ENCODE results near the gene CERS6.

The CERS6 gene, protein sequence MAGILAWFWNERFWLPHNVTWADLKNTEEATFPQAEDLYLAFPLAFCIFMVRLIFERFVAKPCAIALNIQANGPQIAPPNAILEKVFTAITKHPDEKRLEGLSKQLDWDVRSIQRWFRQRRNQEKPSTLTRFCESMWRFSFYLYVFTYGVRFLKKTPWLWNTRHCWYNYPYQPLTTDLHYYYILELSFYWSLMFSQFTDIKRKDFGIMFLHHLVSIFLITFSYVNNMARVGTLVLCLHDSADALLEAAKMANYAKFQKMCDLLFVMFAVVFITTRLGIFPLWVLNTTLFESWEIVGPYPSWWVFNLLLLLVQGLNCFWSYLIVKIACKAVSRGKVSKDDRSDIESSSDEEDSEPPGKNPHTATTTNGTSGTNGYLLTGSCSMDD

DNA sequence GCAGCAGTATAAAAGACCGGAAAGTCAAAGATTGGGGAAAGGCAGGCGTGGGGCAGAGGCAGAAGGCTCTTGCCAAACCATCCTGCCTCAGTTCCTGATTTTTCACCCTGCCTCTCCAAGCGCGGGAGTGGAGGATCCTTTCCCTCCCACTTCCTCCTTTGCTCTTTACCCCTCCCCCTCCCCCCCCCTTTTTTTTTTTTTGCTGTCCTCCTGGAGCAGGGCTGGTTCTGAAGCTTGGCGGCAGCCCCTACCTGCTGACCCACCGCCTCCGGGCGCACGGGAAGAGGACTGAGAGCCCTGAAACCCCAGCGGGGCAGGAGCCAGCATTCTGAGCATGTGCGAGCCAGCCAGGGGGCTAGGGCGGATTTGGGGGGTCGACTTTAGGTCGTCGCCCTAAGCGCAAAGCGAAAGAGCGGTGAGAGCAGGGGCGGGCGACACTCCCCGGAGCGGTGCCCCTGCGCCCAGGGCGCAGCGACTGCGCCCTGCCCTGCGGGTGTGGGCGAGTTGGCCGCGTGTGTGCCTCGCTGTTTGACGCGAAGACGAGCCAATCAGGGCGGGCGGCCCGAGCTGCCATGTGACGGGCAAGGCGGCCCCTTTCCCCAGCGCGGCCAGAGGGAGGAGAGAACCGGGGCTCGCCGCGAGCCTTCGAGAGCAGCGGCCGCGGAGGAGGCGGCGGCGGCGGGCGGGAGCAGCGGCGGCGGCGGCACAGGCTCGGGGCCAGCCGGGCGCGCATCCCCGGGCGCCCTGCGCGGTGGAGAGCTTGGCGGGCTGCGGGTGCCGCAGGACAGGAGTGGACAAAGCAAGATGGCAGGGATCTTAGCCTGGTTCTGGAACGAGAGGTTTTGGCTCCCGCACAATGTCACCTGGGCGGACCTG lies at the start of gene CERS6:
CERS6 (plus strand) TSS at position 628 of the 876 bp plus-strand sequence; CDS start at position 805, 177 bp downstream.
- no peak for TF ChIP-seq GATA2 (IDR thresholded peaks at IDR 0.05; ENCODE audit: low read depth, low read length)
- TF ChIP-seq GATA3 (IDR thresholded peaks at IDR 0.05; ENCODE audit: low read depth, low read length), result no peak

DNA sequence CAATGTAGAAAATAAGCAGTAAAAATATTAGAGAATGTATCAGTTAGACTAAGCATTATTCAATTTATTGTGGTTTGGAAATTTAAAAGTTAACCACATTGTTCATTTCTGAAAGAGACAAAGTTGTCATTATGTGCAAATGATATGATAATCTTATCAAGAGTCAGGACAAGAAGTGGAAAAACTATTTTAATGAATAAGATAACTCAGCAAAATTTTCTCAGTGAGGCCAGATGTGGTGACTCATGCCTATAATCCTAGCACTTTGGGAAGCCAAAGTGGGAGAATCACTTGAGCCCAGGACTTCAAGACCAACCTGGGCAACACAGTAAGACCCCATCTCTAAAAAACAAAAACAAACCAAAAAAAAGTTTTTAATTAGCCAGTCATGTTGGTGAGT lies 39.5 kb upstream of the CERS6 start:
- no peak for TF ChIP-seq GATA2 (IDR thresholded peaks at IDR 0.05; ENCODE audit: low read depth, low read length)

DNA sequence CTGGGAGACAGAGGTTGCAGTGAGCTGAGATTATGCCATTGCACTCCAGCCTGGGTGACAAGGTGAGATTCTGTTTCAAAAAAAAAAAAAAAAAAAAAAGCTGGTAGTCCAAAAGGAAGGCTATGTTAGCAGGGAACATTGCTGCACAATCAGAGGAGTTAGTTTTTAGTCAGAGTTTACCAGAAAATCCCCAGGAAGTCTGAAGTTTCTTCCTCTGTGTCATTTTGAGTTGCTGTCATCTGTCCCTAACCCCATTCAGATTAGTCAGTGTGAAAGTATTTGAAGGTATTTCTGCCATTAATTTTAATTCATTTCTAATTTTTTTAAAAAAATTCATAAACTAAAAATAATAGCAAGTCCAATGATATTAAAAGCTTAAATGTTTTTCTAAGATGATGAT lies 33.5 kb upstream of the CERS6 start:
- TF ChIP-seq GATA2 (IDR thresholded peaks at IDR 0.05; ENCODE audit: low read depth, low read length) (no peak), GATA3 (IDR thresholded peaks at IDR 0.05; ENCODE audit: low read depth, low read length) (no peak)

DNA sequence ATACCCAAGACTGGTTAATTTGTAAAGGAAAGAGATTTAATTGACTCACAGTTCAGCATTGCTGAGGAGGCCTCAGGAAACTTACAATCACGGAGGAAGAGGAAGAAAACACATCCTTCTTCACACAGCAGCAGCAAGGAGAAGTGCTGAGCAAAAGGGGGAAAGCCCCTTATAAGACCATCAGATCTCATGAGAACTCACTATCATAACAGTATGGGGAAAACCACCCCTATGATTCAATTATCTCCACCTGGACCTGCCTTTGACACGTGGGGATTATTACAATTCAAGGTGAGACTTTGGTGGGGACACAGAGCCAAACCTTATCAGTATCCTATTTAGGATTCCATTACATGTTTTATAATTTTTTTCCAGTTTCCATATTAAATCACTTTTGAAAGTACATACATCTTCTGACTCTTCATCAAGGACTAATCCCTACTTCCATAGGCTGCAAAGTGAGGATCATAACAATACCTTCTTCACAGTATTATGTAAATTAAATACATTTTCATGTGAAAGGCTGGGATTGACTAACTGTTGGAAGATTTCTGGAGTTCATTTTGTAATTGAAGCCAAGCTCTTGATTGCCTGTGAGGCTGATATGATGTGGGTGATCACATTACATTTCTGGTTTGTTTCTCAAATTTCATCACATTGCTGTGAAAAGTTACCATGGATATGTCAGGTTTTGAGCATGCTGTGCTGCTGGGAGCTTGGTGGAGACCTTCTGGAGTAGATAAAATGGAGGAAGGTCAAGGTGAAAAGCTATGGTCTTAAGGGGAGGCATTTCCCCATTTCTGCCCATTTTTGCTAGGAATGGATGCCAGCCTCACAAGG lies 31.7 kb upstream of the CERS6 start:
- no peak for TF ChIP-seq GATA3 (IDR thresholded peaks at IDR 0.05; ENCODE audit: low read depth, low read length)
- no peak for TF ChIP-seq GATA2 (IDR thresholded peaks at IDR 0.05; ENCODE audit: low read depth, low read length)

DNA sequence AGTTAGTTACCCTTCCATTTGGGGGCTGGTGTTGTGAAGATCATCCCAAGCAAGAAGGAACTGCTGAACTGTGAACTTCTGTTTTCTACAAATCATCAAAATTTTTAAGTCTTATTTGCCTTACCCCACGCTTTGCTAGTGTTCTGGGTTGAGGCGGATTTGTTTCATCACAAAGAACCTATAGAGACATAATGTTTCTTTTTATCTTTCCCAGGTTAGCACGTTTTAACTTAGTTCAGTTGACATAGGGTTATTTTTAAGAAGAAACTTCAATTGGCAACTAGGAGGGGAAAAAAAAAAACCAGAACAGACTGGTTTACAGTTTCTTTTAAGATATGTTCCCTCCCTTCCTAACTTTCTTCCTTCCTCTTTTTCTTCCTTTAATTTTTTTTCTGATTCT lies 31.1 kb upstream of the CERS6 start:
- TF ChIP-seq GATA3 (IDR thresholded peaks at IDR 0.05; ENCODE audit: low read depth, low read length) (no peak), GATA2 (IDR thresholded peaks at IDR 0.05; ENCODE audit: low read depth, low read length) (no peak)

DNA sequence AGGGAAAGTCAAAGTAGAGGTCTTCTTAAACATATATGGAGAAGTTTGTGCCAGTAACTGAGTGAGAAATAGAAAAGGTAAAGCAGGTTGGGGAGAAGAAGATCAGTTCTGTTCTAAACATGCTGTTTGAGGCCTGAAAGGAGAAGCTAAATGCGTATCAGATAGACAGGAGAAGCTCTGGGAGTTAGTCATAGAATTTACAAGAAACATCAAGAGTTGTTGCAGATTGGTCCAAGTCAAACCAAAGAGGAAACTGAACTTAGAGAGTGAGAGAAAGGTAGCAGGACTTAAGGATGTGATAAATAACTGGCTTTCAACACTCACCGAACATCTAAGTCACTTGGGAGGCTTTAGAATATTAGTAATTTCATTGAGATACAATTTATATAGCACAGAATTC lies 29.2 kb upstream of the CERS6 start:
- no peak for TF ChIP-seq GATA3 (IDR thresholded peaks at IDR 0.05; ENCODE audit: low read depth, low read length)
- TF ChIP-seq GATA2 (IDR thresholded peaks at IDR 0.05; ENCODE audit: low read depth, low read length), result no peak

DNA sequence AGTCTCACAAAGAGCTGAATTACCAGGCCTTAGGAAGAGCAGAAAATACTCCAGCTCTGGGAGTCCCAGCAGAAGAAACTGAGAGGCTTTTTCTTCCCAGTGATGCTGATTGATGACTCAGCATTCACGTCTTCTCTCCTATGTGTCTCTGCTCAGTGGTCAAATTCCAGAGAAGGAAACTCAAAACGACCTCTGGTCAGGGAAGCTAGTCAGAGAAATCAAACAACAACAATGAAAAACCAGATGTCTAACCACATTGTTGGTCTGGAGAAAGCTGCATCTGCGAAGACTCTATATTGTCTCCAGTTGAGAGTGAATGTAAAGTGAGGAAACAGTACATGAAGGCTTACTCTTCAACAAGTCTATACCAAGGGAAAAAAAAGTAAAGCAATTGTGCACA lies 28.6 kb upstream of the CERS6 start:
- no peak for TF ChIP-seq GATA2 (IDR thresholded peaks at IDR 0.05; ENCODE audit: low read depth, low read length)

DNA sequence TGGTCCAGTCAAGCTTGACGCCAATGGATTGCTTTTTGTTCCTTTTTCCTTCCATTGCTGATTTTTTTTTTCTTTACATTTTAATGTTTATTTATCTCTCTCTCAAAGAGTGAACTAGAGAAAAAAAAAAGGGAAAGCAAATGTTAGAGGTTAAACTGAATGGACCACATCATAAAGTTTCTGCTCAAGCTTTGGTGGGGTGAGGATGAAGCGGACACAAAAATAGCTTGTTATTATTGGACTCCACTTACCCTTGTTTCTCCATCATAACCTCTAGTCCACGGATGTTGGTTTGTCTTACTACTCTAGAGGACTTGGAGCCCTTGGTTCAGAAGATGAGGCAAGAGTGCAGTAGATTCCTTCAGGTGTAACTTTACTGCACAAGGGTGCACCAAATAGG lies 27.6 kb upstream of the CERS6 start:
- TF ChIP-seq GATA2 (IDR thresholded peaks at IDR 0.05; ENCODE audit: low read depth, low read length), result no peak
- TF ChIP-seq GATA3 (IDR thresholded peaks at IDR 0.05; ENCODE audit: low read depth, low read length), result no peak

DNA sequence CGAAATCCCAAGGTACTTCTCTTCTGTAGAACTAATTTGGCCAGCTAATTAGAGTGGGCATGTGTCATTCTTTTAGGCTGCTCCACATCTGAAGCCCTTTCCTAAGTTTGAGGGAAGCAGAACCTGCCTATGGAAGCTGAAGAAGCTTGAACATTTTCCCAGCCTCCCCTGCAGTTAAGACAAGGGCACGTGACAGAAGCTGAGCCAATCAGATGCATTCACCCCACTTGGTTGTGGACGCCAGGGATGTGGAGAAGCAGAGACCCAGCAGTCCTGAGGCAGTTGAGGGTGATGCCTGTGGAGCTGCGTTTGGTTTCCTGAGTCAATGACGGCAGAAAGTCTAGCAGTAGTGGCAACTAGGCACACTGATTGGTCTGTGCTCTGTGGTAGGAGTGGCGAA lies 26.1 kb upstream of the CERS6 start:
- no peak for TF ChIP-seq GATA2 (IDR thresholded peaks at IDR 0.05; ENCODE audit: low read depth, low read length)
- TF ChIP-seq GATA3 (IDR thresholded peaks at IDR 0.05; ENCODE audit: low read depth, low read length), result no peak

DNA sequence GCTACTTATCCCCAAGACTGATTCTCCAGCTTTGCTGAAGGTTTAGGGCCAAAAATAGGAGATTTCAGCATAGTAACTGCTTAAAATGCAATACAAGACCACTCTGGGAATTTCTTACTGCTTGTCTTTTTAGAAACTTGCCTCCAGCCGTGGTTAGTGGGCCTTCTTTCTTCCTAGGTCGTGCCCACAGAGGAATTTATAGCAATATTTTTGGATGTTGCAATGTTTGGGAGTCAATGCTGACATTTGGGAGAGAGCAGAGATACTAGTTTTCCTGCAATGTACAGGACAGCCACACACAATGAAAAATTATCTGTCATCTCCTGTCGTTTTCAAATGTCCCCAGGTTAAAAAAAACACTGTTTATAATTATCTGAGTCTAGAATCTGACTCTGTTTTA lies 25.6 kb upstream of the CERS6 start:
- TF ChIP-seq GATA3 (IDR thresholded peaks at IDR 0.05; ENCODE audit: low read depth, low read length) (0 out of 2 replicates have a peak, but pooled peaks have one; percentile 43), GATA2 (IDR thresholded peaks at IDR 0.05; ENCODE audit: low read depth, low read length) (peak; percentile 37; the same call in 1 of the 2 replicates)

DNA sequence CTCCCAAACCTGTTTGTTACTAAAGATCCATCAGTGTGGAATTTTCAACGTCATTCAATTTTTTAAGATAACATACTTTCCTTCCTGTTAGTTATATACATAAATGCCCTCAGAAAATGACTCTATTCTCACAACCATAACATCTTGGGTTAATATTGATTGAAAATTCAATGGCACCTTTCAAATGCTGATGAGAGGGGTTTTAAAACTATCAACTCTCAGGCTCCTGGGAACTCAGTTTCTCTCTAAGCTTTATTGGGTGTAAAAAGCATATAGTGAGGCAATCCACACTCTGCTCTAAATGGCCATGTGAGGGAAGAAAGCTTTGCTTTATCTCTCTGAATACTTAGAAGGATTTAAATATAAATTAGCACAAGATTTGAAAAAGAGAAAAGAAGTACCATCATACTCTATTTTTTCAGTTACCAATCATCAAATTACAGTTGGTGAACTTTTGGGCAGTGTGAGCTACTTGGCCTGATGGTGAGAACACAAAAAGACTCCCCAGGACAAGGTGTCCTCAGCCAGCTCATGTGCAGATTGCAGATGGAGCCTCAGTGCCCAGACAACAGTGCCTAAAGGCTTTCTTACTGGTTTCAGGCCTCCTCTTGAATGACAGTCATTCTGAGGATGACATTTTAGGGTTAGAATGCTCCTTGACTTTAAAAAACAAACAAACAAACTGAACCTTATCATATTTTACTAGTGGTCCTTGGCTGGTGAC lies 24.6 kb upstream of the CERS6 start:
- TF ChIP-seq GATA2 (IDR thresholded peaks at IDR 0.05; ENCODE audit: low read depth, low read length), result no peak
- TF ChIP-seq GATA3 (IDR thresholded peaks at IDR 0.05; ENCODE audit: low read depth, low read length), result no peak

DNA sequence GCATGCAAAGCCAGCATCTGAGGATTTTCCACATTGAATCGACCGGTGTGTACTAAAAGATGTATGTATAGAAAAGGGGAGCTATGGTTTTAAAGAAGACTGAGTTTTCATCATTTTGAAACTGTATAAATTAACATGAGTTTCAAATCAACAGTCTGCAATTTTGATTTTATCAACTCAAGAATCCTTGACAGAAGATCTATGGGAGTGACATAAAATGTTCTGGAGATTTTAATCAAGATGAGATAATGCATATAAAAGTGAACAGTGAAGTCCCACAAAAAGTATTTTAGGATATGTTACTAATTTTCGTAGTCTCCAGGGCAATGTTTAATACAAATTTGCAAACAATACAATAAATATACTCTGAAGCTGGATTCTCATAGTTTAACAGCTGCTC lies 24.0 kb upstream of the CERS6 start:
- TF ChIP-seq GATA2 (IDR thresholded peaks at IDR 0.05; ENCODE audit: low read depth, low read length) (no peak), GATA3 (IDR thresholded peaks at IDR 0.05; ENCODE audit: low read depth, low read length) (peak; percentile 82)

DNA sequence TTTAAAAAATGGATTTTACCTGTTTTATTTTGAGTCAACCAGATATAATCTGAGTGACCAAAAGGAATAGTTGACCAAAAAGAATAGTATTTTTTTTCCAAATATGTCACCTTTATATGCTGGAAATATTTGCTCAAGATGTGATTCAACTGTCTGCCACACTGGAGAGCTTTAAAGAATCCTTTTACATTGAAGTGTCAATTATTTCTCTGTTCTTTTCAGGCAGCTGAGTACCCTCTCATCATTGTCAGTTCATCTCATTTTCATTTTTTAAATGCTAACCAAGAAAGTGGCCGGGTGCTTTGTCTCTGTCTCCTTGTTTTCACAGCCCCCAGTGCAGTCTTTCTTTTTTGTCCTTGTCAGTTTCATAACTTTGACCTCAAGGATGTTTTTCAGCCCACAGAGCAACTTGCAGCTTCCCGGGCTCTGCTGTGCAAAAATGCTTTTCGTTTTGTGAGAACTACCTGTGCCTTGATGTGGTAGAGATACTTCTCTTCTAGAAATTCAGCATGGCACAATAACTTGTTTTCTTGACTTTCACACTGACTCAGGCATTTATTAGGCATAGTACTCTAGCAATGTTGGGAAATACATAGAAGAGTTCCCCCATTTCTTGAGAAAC lies 23.4 kb upstream of the CERS6 start:
- TF ChIP-seq GATA2 (IDR thresholded peaks at IDR 0.05; ENCODE audit: low read depth, low read length) (no peak), GATA3 (IDR thresholded peaks at IDR 0.05; ENCODE audit: low read depth, low read length) (no peak)
